Esophagus squamous epithelium (tissue), 5 donors: Measurements from ENCODE around the gene PLEKHM3. TPM values are rescaled to one million over a fixed set of nuclear protein-coding genes. Genes with fewer than 3 reads are reported as not detected.

Experiments used
- DNase-seq: peaks from one replicate; lab custom pipeline; 2025; lab: John Stamatoyannopoulos, UW
- H3K27ac ChIP-seq, 4 donors: fragments of 200-600 bp; sonication (generic); one replicate each; pipeline ENCODE4 v1.5.1; 2016 to 2019; ENCODE audit warnings: mild to moderate bottlenecking in 1 of 4
- H3K27me3 ChIP-seq, 4 donors: fragments of 200-600 bp; sonication (generic); 1 replicate in 3 of 4; 2 replicates in 1 of 4; pipeline versions ENCODE4 v1.5.1 to v1.6.0; 2017 to 2021; ENCODE audit warnings: antibody characterized with exemption in 1 of 4
- H3K36me3 ChIP-seq, 3 donors: fragments of 200-600 bp; sonication (generic); one replicate each; pipeline ENCODE4 v1.5.1; 2016 to 2019
- H3K4me1 ChIP-seq, 3 donors: fragments of 200-600 bp; sonication (generic); one replicate each; pipeline ENCODE4 v1.5.1; 2017 to 2019
- H3K4me3 ChIP-seq, 4 donors: fragments of 200-600 bp; sonication (generic); 1 replicate in 3 of 4; 2 replicates in 1 of 4; pipeline ENCODE4 v1.5.1; 2016 to 2019; ENCODE audit warnings: mild to moderate bottlenecking in 2 of 4, moderate library complexity in 1 of 4
- H3K9me3 ChIP-seq, 3 donors: fragments of 200-600 bp; sonication (generic); one replicate each; pipeline ENCODE4 v1.5.1; 2016 to 2019
- CTCF ChIP-seq, 6 experiments: fragments of 450-650 bp in 4 of 6; fragments of 200-600 bp in 2 of 6; sonication (generic) in 2 of 6; IDR thresholded peaks; one replicate each; pipeline ENCODE4 v1.5.1; 2016 to 2019; ENCODE audit warnings: antibody characterized with exemption in 6 of 6, mild to moderate bottlenecking in 4 of 6, moderate library complexity in 4 of 6
- POLR2A ChIP-seq, 4 donors: fragments of 450-650 bp; IDR thresholded peaks; one replicate each; pipeline ENCODE4 v1.6.1; 2017; ENCODE audit warnings: antibody characterized with exemption in 4 of 4, mild to moderate bottlenecking in 4 of 4, moderate library complexity in 3 of 4
- WGBS, 2 donors: methylation state at CpG; one replicate each; pipeline ENCODE4 v1.1.5; 2018; 5-methylcytosine and 5-hydroxymethylcytosine counted together
- intact Hi-C: fragments of 100-400 bp; cut with DNase I; formaldehyde crosslinking; loops from one replicate; pipeline ENCODE4 v1.15.0; 2022
- total RNA-seq, 4 donors: library from RNA; depleted of rRNA; stranded (reverse); fragments of >200 nt; gene quantifications; one replicate each; pipeline ENCODE4 v1.1.0, GENCODE V29; 2016
- donor health status: DM: yes; HTN: yes; CAD: no.

The PLEKHM3 gene
- total RNA-seq, 4 donors from 2014 or later, result 3.7 to 19.3 (median 6.7) TPM

DNA sequence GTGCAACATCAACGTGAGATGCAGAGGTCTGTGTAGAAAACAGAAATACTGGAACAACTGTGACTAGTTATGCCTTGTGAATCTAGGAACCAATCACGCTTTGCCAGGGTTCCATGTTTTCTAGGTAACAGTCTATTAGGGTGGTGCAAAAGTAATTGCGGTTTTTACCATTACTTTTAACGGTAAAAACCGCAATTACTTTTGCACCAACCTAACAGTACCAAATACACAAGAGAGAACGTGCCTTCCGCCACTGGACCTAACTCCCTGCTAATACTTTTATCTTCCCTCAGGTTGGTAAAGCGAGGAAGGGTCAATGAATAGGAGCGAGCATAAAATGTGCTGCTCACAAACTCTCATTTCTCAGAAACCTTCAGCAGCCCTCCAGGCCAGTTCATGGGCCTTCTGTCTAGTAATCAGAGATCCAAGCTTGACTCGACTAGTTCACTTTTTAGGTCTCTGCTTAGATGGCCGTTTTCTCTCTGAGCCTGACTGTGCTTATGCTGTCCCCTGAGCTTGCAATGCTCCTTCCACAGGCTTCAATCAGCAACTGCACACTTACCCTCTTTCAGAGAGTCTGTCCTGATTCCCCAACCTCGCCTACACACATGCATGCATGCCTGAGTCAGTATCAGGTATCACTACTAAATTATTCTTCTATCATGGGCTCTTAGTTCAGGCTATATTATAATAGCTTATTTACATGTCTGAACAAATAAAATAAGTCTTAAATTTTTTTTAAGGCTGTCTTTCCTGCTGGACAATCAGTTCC, 47.0 kb downstream of the PLEKHM3 start:
- intact Hi-C loops, result loop anchor here (10.0 kb wide), 1 partner anchor 234 kb away; no protein-coding TSS in a partner anchor
- 89 to 91% methylated on average over 12 of the region's 12 CpGs for WGBS, 2 donors
- H3K4me1 ChIP-seq, result no peaks in the 10 kb centered on the region

DNA sequence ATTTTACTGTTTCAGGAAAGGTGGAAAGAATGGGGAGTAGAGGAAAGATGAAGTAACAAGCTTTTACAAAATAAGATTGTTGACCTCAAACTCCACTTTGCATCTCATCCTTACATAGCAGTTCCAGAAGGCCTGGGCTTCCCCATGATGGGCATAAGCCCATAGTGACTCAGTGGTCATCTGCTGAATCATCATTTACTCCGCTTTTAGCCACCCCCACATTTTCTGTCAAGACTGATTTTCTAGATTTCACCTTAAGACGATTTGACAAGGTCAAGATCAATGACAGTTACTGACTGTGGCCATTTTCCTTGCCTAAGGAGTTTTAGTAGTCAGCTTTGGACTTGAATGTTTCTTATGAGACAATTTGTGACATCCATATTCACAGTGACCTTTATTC, 49.4 kb downstream of the PLEKHM3 start:
- Histone ChIP-seq H3K9me3 (no peaks in the 10 kb centered on the region), H3K36me3 (peaks cover 0 to 18% (median 0%) of the 10 kb centered on the region in 3 donors), H3K27me3 (no peaks in the 10 kb centered on the region), H3K4me3 (no peak overlapping the region), H3K4me1 (peaks cover 0 to 2% (median 0%) of the 10 kb centered on the region in 3 donors), H3K27ac (no peak overlapping the region)
- WGBS, 2 donors, result 78 to 96% methylated on average over 2 of the region's 2 CpGs
- no peak for DNase-seq
- TF ChIP-seq CTCF (IDR thresholded peaks at IDR 0.05) (no peak), POLR2A (IDR thresholded peaks at IDR 0.05) (no peak)
- intact Hi-C loops, result loop anchor here (10.0 kb wide), 1 partner anchor 231 kb away; no protein-coding TSS in a partner anchor

More for the DNA sequence above, 47.0 kb downstream of the PLEKHM3 start:
- H3K9me3 ChIP-seq, result no peaks in the 10 kb centered on the region
- DNase-seq, result no peak
- peaks cover 0 to 18% (median 0%) of the 10 kb centered on the region in 3 donors for H3K36me3 ChIP-seq
- no peak overlapping the region for H3K4me3 ChIP-seq
- H3K27ac ChIP-seq, result no peak overlapping the region
- TF ChIP-seq POLR2A (IDR thresholded peaks at IDR 0.05), result no peak
- TF ChIP-seq CTCF (IDR thresholded peaks at IDR 0.05), result no peak
- no peaks in the 10 kb centered on the region for H3K27me3 ChIP-seq

DNA sequence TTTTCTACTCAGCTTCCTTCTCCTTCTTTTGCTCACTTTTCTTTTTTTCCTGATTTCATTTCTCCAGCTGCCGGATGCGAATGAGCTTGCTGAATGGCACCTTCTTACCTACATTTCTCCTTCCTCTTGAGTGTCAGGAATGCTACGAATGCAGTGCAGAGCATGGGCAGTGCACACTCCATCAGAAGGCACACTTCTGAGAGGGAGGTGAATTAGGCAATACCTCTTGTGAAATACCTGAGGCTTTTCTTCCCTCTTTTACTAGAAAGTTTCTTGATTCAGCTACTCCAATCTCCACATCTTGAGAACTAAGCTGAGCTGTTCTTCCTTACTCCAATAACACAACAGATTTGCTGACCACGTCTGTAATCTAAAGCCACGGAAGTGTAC, 51.1 kb downstream of the PLEKHM3 start:
- no peaks in the 10 kb centered on the region for H3K27me3 ChIP-seq
- H3K27ac ChIP-seq, result no peak overlapping the region
- no peak for DNase-seq
- peaks cover 0 to 14% (median 0%) of the 10 kb centered on the region in 3 donors for H3K4me1 ChIP-seq
- WGBS, 2 donors, result 75 to 85% methylated on average over 3 to 5 of the region's 5 CpGs
- intact Hi-C loops, result loop anchor here (10.0 kb wide), 1 partner anchor 229 kb away; no protein-coding TSS in a partner anchor
- H3K36me3 ChIP-seq, result peaks cover 0 to 18% (median 0%) of the 10 kb centered on the region in 3 donors
- H3K9me3 ChIP-seq, result no peaks in the 10 kb centered on the region
- TF ChIP-seq CTCF (IDR thresholded peaks at IDR 0.05), result no peak
- TF ChIP-seq POLR2A (IDR thresholded peaks at IDR 0.05), result no peak
- H3K4me3 ChIP-seq, result no peak overlapping the region

DNA sequence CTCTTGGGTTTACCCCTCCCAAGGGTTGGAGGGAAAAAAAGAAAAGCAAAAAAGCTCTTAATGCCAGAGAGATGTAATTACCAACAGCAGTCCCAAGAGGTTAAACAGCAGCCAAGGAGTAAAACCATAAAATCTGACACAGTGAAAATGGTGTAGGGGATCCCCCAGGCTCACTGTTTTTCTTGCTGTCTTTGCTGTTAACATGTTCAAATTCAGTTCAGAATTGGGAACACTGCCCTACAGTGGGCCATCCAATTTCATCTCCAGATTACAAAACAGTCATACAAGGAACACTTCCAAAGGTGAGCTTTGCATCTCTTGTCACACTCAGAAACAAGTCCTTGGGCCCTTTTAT, 54.5 kb downstream of the PLEKHM3 start:
- Histone ChIP-seq H3K4me1 (peaks cover 0 to 14% (median 0%) of the 10 kb centered on the region in 3 donors), H3K27ac (no peak overlapping the region), H3K9me3 (no peaks in the 10 kb centered on the region), H3K4me3 (no peak overlapping the region), H3K27me3 (no peaks in the 10 kb centered on the region), H3K36me3 (peaks cover 0 to 2% (median 0%) of the 10 kb centered on the region in 3 donors)
- no peak for DNase-seq
- intact Hi-C loops, result loop anchor here (10.0 kb wide), 1 partner anchor 226 kb away; no protein-coding TSS in a partner anchor
- TF ChIP-seq POLR2A (IDR thresholded peaks at IDR 0.05) (no peak), CTCF (IDR thresholded peaks at IDR 0.05) (no peak)

DNA sequence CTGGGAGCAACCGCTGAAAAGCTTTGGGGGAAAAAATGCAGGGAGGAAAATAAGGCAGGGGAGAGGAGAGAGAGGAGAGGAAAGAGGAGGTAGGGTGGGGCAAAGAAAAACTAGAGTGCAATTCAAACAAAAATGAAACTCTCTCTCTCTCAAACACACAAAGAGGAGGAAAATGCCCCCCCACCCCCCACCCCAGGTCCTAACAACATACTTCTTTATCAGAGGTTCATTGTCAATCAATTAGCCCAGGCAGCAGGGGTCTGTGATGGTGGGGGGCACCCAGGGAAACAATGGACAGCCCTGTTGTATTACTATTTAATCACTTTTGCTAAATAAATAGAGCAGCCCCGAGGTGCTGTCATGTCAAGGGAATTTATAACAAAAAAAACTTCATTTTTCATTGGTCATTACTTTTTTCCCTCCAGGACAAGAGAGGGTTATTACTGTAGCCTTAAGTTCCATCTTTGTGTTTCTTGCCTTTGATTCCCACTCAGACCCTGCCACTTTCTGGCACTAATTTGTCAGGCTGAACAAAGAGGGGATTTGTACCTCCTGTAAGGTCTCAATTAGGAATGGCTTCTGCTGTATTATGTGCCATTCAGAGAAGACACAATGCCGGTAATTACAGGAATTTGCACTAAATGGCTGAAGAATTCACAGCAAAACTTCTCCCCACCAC, 55.0 kb downstream of the PLEKHM3 start:
- DNase-seq, result no peak
- H3K27me3 ChIP-seq, result no peaks in the 10 kb centered on the region
- no peak overlapping the region for H3K27ac ChIP-seq
- 43 to 56% methylated on average over 3 of the region's 3 CpGs for WGBS, 2 donors
- H3K4me1 ChIP-seq, result peaks cover 0 to 14% (median 0%) of the 10 kb centered on the region in 3 donors
- intact Hi-C loops, result loop anchor here (10.0 kb wide), 1 partner anchor 225 kb away; no protein-coding TSS in a partner anchor
- no peaks in the 10 kb centered on the region for H3K36me3 ChIP-seq
- TF ChIP-seq POLR2A (IDR thresholded peaks at IDR 0.05) (no peak), CTCF (IDR thresholded peaks at IDR 0.05) (no peak)
- H3K4me3 ChIP-seq, result no peak overlapping the region
- no peaks in the 10 kb centered on the region for H3K9me3 ChIP-seq
